ENCODE results near the gene MTHFSD.

DNA sequence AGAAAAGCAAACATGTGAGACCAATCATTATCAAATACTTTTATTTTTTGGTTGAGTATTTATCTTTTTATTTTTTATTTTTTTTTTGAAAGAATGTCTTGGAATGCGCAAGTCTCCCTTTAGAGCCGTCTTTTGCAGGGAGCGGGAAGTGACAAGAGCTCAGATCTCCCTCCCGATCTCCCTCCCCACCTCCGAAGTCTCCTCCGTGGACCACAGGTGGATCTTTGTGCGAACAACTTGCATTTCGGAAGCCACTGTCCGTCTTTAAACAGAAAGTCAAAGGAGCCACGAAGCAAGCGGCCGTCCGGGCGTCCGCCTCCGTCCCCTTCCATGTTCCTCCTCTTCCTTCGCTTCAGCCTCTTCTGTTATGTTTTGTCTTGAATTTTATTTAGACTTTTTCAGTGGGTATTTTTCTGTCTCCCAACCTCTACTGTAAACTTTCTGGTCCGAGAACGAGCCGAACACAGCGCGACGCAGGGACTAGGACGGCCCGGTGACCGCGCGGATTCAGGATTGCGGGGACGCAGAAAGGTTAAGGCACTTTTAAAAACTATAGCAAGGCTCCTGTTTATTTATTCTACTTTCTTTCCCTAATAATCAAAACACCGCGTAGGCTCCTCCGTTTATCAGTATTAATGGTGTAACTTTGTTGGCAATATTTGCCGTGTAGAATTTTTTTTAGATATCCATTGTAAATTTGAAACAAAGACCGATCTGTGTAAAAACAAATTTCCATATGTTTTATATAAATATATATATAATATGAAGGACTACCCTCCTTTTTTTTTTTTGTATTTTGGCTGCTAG is 41.4 kb downstream of the MTHFSD start:
- TF ChIP-seq, protein P1, sequence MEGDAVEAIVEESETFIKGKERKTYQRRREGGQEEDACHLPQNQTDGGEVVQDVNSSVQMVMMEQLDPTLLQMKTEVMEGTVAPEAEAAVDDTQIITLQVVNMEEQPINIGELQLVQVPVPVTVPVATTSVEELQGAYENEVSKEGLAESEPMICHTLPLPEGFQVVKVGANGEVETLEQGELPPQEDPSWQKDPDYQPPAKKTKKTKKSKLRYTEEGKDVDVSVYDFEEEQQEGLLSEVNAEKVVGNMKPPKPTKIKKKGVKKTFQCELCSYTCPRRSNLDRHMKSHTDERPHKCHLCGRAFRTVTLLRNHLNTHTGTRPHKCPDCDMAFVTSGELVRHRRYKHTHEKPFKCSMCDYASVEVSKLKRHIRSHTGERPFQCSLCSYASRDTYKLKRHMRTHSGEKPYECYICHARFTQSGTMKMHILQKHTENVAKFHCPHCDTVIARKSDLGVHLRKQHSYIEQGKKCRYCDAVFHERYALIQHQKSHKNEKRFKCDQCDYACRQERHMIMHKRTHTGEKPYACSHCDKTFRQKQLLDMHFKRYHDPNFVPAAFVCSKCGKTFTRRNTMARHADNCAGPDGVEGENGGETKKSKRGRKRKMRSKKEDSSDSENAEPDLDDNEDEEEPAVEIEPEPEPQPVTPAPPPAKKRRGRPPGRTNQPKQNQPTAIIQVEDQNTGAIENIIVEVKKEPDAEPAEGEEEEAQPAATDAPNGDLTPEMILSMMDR (IDR thresholded peaks at IDR 0.05; ENCODE audit: low read length), result no peak
- TF ChIP-seq EZH2 (optimal IDR thresholded peaks at IDR 0.05; ENCODE audit: low read depth, low read length), result no peak

Measured in MM.1S (cell line).